Skeletal muscle tissue (tissue), 4 donors: Measurements from ENCODE around the gene CPN1. TPM values are rescaled to one million over a fixed set of nuclear protein-coding genes. Genes with fewer than 3 reads are reported as not detected.

Experiments
- H3K27ac ChIP-seq: one replicate; pipeline ENCODE4 v1.7.0; 2013; ENCODE audit warnings: mild to moderate bottlenecking, low read depth, low read length, inconsistent platforms
- H3K27me3 ChIP-seq, 3 donors: one replicate each; pipeline ENCODE4 v1.7.0; 2013; ENCODE audit warnings: low read length in 3 of 3; ENCODE audit not compliant: control insufficient read depth in 3 of 3, insufficient read depth in 3 of 3
- H3K36me3 ChIP-seq, 3 donors: one replicate each; pipeline ENCODE4 v1.7.0; 2013; ENCODE audit warnings: low read length in 3 of 3; ENCODE audit not compliant: control insufficient read depth in 3 of 3, insufficient read depth in 3 of 3
- H3K4me1 ChIP-seq, 3 donors: one replicate each; pipeline ENCODE4 v1.7.0; 2013; ENCODE audit warnings: low read length in 3 of 3, mild to moderate bottlenecking in 3 of 3; ENCODE audit not compliant: control insufficient read depth in 3 of 3, insufficient read depth in 3 of 3
- H3K4me3 ChIP-seq, 3 donors: one replicate each; pipeline ENCODE4 v1.7.0; 2013; ENCODE audit warnings: low read length in 3 of 3
- H3K9ac ChIP-seq, 3 donors: one replicate each; pipeline ENCODE4 v1.7.0; 2013; ENCODE audit warnings: low read length in 3 of 3, mild to moderate bottlenecking in 3 of 3, moderate library complexity in 2 of 3, low read depth in 1 of 3
- H3K9me3 ChIP-seq, 3 donors: one replicate each; pipeline ENCODE4 v1.7.0; 2013; ENCODE audit warnings: low read length in 3 of 3; ENCODE audit not compliant: control insufficient read depth in 3 of 3
- total RNA-seq: library from RNA; depleted of rRNA; stranded (reverse); fragments of >200 nt; gene quantifications from one replicate; pipeline ENCODE4 v1.2.3, GENCODE V29; 2014
- donor health status: Osteomylitis.

The CPN1 gene
- total RNA-seq, 1 donor from 2014 or later, result not detected

DNA sequence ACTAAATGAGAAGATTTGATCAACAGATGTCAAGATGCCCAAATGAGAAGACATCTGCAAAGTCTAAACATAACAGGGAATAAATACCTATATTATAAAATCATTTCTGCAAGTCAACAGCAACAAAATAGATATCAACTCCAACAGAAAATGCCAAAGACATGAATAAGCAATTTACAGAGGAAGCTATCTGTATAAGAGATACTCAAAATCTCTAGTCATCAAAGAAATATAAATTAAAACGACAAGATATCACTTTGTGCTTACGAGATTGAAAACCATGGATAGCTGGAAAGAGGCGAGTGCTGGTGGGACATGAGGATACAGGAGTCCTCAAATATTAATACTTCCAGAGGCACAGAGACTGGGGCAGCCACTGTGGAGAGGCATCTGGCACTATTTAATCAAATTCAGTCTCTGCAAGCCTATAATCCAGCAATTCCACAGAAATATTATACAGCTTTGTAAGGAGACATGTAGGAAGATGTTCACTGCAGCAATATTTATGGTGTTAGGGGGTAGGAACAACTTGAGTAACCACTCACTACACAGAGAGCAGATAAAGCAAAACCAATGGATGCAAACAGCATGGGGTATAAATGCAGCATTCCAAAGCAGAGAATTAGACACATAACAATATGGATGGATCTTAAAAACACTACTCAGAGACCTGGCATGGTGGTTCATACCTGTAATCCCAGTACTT is 76.7 kb downstream of the CPN1 start:
- no peaks in the 10 kb centered on the region for H3K36me3 ChIP-seq
- no peak overlapping the region for H3K9ac ChIP-seq
- no peak overlapping the region for H3K27ac ChIP-seq
- H3K9me3 ChIP-seq, result no peaks in the 10 kb centered on the region
- no peaks in the 10 kb centered on the region for H3K27me3 ChIP-seq
- peaks cover 33 to 49% (median 42%) of the 10 kb centered on the region in 3 donors for H3K4me1 ChIP-seq
- no peak overlapping the region for H3K4me3 ChIP-seq

GRCh38 chr10:100000109-100000644 is 81.5 kb downstream of the CPN1 start:
- H3K9me3 ChIP-seq, result no peaks in the 10 kb centered on the region
- H3K4me1 ChIP-seq, result peaks cover 30 to 33% (median 30%) of the 10 kb centered on the region in 3 donors
- no peak overlapping the region for H3K27ac ChIP-seq
- no peaks in the 10 kb centered on the region for H3K27me3 ChIP-seq
- peak overlapping the region in 1 of 3 donors; percentile 31 for H3K4me3 ChIP-seq
- peak overlapping the region in 2 of 3 donors; percentile 17 to 55 for H3K9ac ChIP-seq
- H3K36me3 ChIP-seq, result no peaks in the 10 kb centered on the region

- H3K4me3 ChIP-seq, result peak overlapping the region in 1 of 3 donors; percentile 4
- H3K9ac ChIP-seq, result peak overlapping the region; percentile 11 to 55 (median 35)
- peaks cover 32 to 38% (median 34%) of the 10 kb centered on the region in 3 donors for H3K4me1 ChIP-seq
- H3K27ac ChIP-seq, result peak overlapping the region; percentile 51
- no peaks in the 10 kb centered on the region for H3K27me3 ChIP-seq
- no peaks in the 10 kb centered on the region for H3K36me3 ChIP-seq
- no peaks in the 10 kb centered on the region for H3K9me3 ChIP-seq
These were observed 82.2 kb downstream of the CPN1 start for GRCh38 chr10:99999319-100000108.

GRCh38 chr10:99998889-99999288 is 82.8 kb downstream of the CPN1 start:
- Histone ChIP-seq H3K27ac (peak overlapping the region; percentile 51), H3K9me3 (no peaks in the 10 kb centered on the region), H3K4me3 (peak overlapping the region in 1 of 3 donors; percentile 4), H3K36me3 (no peaks in the 10 kb centered on the region), H3K9ac (peak overlapping the region in 1 of 3 donors; percentile 55), H3K4me1 (peaks cover 37 to 41% (median 40%) of the 10 kb centered on the region in 3 donors), H3K27me3 (no peaks in the 10 kb centered on the region)

DNA sequence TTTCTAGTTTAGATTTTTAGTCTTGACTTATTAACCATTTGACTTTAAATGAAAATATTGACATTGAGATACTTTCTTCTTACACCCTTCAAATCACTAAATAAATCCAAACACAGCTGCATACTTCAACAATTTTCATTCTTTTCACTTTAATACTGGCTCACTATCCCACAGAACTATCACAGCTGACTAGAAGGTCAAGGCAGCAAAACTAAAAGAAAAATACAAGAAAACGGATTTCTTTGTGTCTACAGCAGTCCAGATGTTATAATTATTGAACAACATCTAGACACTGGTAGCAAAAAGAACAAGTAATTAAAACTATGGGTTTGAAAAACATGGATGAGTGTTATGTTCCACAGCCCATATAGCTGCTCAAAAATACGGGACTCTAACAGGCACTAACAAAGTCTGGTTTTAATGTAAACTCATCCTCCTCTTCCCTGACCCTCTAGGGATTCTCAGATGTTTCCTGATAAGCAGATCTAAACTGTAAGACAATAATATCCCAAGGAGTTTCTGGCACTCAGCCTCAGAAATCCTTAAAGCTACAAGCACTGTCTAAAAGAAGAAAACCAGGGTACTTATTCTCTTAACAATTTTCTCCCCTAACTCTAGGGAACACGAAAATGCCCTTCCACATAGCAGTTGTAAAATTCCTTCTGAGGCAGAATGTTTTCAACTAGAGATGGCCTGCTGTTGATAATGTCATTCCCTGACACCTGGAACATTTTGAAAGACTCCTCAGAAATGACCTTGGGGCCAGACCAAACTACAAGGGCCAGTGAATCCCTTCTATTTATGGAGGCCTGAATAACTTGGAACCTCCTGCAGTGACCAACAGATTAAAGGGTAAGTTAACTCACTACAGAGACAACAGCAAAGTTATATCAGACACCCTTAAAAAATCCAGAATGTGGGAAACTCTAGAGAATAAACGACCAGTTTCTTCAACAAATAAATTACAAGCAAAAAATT is 84.7 kb downstream of the CPN1 start:
- peak overlapping the region; percentile 88 for H3K27ac ChIP-seq
- H3K9ac ChIP-seq, result peak overlapping the region; percentile 52 to 68 (median 57)
- H3K27me3 ChIP-seq, result no peaks in the 10 kb centered on the region
- H3K4me1 ChIP-seq, result peaks cover 32 to 41% (median 40%) of the 10 kb centered on the region in 3 donors
- peak overlapping the region in 2 of 3 donors; percentile 30 to 33 for H3K4me3 ChIP-seq
- H3K36me3 ChIP-seq, result no peaks in the 10 kb centered on the region
- H3K9me3 ChIP-seq, result no peaks in the 10 kb centered on the region

DNA sequence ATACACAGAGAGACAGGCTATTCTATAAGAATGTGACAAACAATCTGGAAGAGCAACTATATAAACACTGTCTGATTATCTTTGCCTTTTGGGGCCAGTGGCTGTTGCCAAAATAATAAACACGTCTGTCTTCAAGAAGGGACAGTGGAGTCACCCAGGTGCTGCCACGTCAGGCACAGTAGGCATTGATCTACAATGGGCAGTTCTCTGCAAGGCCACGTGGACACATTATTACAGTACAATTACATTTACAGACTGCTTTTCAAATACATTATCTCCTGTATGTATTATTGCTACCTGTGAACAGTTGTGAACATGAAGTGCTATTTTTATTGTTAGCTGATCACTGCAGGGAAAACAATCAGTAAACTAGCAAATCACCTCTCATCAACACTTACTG is 86.0 kb downstream of the CPN1 start:
- Histone ChIP-seq H3K9me3 (no peaks in the 10 kb centered on the region), H3K27me3 (no peaks in the 10 kb centered on the region), H3K9ac (no peak overlapping the region), H3K27ac (no peak overlapping the region), H3K4me3 (no peak overlapping the region), H3K36me3 (no peaks in the 10 kb centered on the region), H3K4me1 (peaks cover 32 to 38% (median 37%) of the 10 kb centered on the region in 3 donors)

- no peak overlapping the region for H3K9ac ChIP-seq
- no peak overlapping the region for H3K27ac ChIP-seq
- peaks cover 29 to 35% (median 34%) of the 10 kb centered on the region in 3 donors for H3K4me1 ChIP-seq
- no peaks in the 10 kb centered on the region for H3K27me3 ChIP-seq
- H3K36me3 ChIP-seq, result no peaks in the 10 kb centered on the region
- H3K9me3 ChIP-seq, result no peaks in the 10 kb centered on the region
- H3K4me3 ChIP-seq, result no peak overlapping the region
These were observed 86.4 kb downstream of the CPN1 start for GRCh38 chr10:99995269-99995668.

DNA sequence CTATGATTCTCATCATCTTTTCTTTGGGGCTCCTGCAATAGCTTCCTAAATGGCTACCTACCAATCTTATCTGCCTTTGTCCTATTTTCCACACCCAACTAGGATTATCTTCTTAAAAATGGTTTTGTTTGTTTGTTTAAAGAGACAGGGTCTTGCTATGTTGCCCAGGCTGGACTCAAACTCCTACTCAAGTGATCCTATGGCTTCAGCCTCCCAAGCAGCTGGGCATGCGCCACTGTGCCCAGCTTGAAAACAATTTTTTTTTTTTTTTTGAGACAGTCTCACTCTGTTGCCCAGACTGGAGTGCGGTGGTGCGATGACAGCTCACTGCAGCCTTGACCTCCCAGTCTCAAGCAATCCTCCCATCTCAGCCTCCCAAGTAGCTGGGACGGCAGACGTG is 86.9 kb downstream of the CPN1 start:
- Histone ChIP-seq H3K9ac (no peak overlapping the region), H3K36me3 (no peaks in the 10 kb centered on the region), H3K27ac (peak overlapping the region; percentile 31), H3K4me3 (no peak overlapping the region), H3K4me1 (peaks cover 26 to 31% (median 30%) of the 10 kb centered on the region in 3 donors), H3K9me3 (no peaks in the 10 kb centered on the region), H3K27me3 (no peaks in the 10 kb centered on the region)
